Measurements from ENCODE around the gene FPR2. TPM values are rescaled to one million over a fixed set of nuclear protein-coding genes. Genes with fewer than 3 reads are reported as not detected.
A peak's percentile ranks its signal among the peaks of the same experiment; 100 is the strongest.

FPR2 gene
- total and polyA plus RNA-seq, 9 of the 15 experiments (the other 6 are each of a cell fraction or from before 2014, with no cell fraction given): 0.03 to 0.15 (median 0.07) TPM; not detected in 6

DNA sequence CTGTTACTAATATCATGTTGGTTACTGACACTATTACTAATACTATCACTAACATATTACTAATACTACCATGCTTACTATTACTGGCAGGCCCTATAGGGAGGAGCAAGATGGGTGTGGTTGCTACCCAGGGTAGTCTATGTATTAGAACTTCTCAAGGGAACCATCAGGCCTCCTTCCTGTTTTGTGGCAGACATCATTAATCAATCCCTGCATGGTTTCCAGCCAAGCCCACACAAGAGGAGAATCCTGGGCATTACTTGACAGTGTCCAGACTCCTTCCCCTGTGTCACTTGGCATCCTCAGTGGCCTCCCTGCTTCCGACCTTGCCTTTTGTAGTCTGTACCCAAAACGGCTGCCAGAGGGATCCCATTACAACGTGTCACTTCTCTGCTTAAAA, 46.1 kb upstream of the FPR2 start (continued):
- TF ChIP-seq, protein P1, sequence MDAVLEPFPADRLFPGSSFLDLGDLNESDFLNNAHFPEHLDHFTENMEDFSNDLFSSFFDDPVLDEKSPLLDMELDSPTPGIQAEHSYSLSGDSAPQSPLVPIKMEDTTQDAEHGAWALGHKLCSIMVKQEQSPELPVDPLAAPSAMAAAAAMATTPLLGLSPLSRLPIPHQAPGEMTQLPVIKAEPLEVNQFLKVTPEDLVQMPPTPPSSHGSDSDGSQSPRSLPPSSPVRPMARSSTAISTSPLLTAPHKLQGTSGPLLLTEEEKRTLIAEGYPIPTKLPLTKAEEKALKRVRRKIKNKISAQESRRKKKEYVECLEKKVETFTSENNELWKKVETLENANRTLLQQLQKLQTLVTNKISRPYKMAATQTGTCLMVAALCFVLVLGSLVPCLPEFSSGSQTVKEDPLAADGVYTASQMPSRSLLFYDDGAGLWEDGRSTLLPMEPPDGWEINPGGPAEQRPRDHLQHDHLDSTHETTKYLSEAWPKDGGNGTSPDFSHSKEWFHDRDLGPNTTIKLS (IDR thresholded peaks at IDR 0.05; ENCODE audit: borderline replicate concordance, low read depth): peak; percentile 85
- TF ChIP-seq, protein P2, sequence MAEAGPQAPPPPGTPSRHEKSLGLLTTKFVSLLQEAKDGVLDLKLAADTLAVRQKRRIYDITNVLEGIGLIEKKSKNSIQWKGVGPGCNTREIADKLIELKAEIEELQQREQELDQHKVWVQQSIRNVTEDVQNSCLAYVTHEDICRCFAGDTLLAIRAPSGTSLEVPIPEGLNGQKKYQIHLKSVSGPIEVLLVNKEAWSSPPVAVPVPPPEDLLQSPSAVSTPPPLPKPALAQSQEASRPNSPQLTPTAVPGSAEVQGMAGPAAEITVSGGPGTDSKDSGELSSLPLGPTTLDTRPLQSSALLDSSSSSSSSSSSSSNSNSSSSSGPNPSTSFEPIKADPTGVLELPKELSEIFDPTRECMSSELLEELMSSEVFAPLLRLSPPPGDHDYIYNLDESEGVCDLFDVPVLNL (CRISPR knock-in tag; IDR thresholded peaks at IDR 0.05; ENCODE audit: low read depth): no peak
- TF ChIP-seq BRF1 (IDR thresholded peaks at IDR 0.05; ENCODE audit: borderline replicate concordance, extremely low read depth, insufficient read length) (no peak), DMBX1 (CRISPR knock-in tag; IDR thresholded peaks at IDR 0.05; ENCODE audit: borderline replicate concordance) (no peak), JUND (IDR thresholded peaks at IDR 0.05; ENCODE audit: borderline replicate concordance, low read depth, low read length) (no peak), JUND (tag; IDR thresholded peaks at IDR 0.05; ENCODE audit: borderline replicate concordance, low read depth, low read length) (no peak), ZC3H11A (IDR thresholded peaks at IDR 0.05; ENCODE audit: low read depth, low read length) (no peak)
- TF ChIP-seq, protein P3, sequence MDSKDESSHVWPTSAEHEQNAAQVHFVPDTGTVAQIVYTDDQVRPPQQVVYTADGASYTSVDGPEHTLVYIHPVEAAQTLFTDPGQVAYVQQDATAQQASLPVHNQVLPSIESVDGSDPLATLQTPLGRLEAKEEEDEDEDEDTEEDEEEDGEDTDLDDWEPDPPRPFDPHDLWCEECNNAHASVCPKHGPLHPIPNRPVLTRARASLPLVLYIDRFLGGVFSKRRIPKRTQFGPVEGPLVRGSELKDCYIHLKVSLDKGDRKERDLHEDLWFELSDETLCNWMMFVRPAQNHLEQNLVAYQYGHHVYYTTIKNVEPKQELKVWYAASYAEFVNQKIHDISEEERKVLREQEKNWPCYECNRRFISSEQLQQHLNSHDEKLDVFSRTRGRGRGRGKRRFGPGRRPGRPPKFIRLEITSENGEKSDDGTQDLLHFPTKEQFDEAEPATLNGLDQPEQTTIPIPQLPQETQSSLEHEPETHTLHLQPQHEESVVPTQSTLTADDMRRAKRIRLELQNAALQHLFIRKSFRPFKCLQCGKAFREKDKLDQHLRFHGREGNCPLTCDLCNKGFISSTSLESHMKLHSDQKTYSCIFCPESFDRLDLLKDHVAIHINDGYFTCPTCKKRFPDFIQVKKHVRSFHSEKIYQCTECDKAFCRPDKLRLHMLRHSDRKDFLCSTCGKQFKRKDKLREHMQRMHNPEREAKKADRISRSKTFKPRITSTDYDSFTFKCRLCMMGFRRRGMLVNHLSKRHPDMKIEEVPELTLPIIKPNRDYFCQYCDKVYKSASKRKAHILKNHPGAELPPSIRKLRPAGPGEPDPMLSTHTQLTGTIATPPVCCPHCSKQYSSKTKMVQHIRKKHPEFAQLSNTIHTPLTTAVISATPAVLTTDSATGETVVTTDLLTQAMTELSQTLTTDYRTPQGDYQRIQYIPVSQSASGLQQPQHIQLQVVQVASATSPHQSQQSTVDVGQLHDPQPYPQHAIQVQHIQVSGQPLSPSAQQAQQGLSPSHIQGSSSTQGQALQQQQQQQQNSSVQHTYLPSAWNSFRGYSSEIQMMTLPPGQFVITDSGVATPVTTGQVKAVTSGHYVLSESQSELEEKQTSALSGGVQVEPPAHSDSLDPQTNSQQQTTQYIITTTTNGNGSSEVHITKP (IDR thresholded peaks at IDR 0.05; ENCODE audit: partially characterized antibody): no peak
- TF ChIP-seq, protein P4, sequence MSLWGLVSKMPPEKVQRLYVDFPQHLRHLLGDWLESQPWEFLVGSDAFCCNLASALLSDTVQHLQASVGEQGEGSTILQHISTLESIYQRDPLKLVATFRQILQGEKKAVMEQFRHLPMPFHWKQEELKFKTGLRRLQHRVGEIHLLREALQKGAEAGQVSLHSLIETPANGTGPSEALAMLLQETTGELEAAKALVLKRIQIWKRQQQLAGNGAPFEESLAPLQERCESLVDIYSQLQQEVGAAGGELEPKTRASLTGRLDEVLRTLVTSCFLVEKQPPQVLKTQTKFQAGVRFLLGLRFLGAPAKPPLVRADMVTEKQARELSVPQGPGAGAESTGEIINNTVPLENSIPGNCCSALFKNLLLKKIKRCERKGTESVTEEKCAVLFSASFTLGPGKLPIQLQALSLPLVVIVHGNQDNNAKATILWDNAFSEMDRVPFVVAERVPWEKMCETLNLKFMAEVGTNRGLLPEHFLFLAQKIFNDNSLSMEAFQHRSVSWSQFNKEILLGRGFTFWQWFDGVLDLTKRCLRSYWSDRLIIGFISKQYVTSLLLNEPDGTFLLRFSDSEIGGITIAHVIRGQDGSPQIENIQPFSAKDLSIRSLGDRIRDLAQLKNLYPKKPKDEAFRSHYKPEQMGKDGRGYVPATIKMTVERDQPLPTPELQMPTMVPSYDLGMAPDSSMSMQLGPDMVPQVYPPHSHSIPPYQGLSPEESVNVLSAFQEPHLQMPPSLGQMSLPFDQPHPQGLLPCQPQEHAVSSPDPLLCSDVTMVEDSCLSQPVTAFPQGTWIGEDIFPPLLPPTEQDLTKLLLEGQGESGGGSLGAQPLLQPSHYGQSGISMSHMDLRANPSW (CRISPR knock-in tag; IDR thresholded peaks at IDR 0.05): no peak
- TF ChIP-seq, protein P5, sequence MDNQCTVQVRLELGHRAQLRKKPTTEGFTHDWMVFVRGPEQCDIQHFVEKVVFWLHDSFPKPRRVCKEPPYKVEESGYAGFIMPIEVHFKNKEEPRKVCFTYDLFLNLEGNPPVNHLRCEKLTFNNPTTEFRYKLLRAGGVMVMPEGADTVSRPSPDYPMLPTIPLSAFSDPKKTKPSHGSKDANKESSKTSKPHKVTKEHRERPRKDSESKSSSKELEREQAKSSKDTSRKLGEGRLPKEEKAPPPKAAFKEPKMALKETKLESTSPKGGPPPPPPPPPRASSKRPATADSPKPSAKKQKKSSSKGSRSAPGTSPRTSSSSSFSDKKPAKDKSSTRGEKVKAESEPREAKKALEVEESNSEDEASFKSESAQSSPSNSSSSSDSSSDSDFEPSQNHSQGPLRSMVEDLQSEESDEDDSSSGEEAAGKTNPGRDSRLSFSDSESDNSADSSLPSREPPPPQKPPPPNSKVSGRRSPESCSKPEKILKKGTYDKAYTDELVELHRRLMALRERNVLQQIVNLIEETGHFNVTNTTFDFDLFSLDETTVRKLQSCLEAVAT (IDR thresholded peaks at IDR 0.05): peak in 1 of 2 experiments; percentile 98; a peak in 2 of 4 replicates
- TF ChIP-seq, protein P6, sequence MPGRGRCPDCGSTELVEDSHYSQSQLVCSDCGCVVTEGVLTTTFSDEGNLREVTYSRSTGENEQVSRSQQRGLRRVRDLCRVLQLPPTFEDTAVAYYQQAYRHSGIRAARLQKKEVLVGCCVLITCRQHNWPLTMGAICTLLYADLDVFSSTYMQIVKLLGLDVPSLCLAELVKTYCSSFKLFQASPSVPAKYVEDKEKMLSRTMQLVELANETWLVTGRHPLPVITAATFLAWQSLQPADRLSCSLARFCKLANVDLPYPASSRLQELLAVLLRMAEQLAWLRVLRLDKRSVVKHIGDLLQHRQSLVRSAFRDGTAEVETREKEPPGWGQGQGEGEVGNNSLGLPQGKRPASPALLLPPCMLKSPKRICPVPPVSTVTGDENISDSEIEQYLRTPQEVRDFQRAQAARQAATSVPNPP (IDR thresholded peaks at IDR 0.05; ENCODE audit: borderline replicate concordance, insufficient read depth, insufficient read length): no peak

All from K562 (cell line).